Spleen (tissue), 7 donors: ENCODE measurements around the gene LRRC37B.
"Not testable (repeated sequence)": the region's sequence is repeated elsewhere in the genome, so short reads cannot be mapped to it uniquely, and the experiment has no call there.

Experiments used
- POLR2A ChIP-seq, 3 donors: fragments of 450-650 bp; IDR thresholded peaks; one replicate each; pipeline ENCODE4 v1.5.1; 2017; ENCODE audit warnings: antibody characterized with exemption in 3 of 3, mild to moderate bottlenecking in 1 of 3
- POLR2AphosphoS5 ChIP-seq, 3 donors: sonication (generic); formaldehyde crosslinking; IDR thresholded peaks; one replicate each; pipeline ENCODE4 v1.5.1; 2017; ENCODE audit warnings: antibody characterized with exemption in 3 of 3
- TF ChIP-seq, protein P1 (sequence below), 11 experiments: fragments of 200-600 bp in 7 of 11; fragments of 450-650 bp in 4 of 11; sonication (generic) in 4 of 11; IDR thresholded peaks in 8 of 11; conservative IDR thresholded peaks in 3 of 11; 1 replicate in 7 of 11; 2 replicates in 4 of 11; pipeline versions ENCODE4 v1.4.0 to v1.8.0; 2016 to 2021; ENCODE audit warnings: antibody characterized with exemption in 11 of 11, inconsistent platforms in 4 of 11, mild to moderate bottlenecking in 1 of 11
- donor health status: DM: no; HTN: no; CAD: no; lungs with moderate emphysema.
- donor health status: DM: no; HTN: no; CAD: no.
- donor health status: DM: no; HTN: no; CAD: no.

DNA sequence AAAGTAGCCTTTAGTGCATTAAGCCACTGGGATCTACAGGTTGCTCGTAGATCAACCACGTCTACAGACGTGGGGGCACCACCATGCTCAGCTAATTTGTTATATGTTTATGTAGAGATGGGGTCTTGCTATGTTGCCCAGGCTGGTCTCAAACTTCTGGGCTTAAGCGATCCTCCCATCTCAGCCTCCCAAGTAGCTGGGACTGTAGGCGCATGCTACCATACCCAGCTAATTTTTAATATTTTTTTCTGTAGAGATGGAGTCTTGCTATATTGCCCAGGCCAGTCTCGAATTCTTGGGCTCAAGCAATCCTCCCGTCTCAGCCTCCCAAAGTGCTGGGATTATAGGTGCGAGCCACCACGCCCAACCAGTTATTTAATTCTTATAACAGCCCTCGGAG, 49.3 kb downstream of the LRRC37B start:
- not testable (repeated sequence) for TF ChIP-seq POLR2A, POLR2AphosphoS5 (IDR thresholded peaks at IDR 0.05)
- TF ChIP-seq, protein P1, sequence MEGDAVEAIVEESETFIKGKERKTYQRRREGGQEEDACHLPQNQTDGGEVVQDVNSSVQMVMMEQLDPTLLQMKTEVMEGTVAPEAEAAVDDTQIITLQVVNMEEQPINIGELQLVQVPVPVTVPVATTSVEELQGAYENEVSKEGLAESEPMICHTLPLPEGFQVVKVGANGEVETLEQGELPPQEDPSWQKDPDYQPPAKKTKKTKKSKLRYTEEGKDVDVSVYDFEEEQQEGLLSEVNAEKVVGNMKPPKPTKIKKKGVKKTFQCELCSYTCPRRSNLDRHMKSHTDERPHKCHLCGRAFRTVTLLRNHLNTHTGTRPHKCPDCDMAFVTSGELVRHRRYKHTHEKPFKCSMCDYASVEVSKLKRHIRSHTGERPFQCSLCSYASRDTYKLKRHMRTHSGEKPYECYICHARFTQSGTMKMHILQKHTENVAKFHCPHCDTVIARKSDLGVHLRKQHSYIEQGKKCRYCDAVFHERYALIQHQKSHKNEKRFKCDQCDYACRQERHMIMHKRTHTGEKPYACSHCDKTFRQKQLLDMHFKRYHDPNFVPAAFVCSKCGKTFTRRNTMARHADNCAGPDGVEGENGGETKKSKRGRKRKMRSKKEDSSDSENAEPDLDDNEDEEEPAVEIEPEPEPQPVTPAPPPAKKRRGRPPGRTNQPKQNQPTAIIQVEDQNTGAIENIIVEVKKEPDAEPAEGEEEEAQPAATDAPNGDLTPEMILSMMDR (IDR thresholded peaks at IDR 0.05 in 8 of 11, conservative IDR thresholded peaks at IDR 0.05 in 3 of 11), result not testable (repeated sequence)
